Central memory CD4-positive, alpha-beta T cell (primary cell): ENCODE measurements around the gene ZNHIT1.

ENCODE experiments used
- DNase-seq: peaks from one replicate; pipeline ENCODE4 v3.0.0; 2022

Gene ZNHIT1

GRCh38 chr7:101220295-101220694 lies 2.3 kb downstream of the ZNHIT1 start:
- DNase-seq: no peak

DNA sequence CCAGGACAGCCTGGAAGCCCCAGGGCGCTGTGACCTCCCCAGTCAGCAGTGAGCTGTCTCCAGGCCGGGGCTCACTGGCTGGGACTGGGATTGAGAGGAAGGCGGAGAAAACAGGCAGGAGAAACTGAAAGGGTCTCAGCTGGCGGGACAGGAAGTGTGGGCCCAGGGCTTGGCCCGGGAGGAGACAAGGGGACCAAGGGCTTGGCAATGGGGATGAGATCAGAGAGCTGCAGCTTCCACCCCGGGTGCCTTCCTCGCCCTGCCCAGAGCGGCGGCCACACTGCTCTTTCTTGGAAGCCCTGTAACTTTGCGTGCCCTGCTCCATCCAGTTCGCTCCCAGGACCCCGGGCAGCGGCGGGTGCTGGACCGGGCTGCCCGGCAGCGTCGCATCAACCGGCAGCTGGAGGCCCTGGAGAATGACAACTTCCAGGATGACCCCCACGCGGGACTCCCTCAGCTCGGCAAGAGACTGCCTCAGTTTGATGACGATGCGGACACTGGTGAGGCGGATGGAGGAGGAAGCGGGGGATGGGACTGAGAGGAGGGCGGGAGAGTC lies 4.4 kb downstream of the ZNHIT1 start:
- no peak for DNase-seq

GRCh38 chr7:101223528-101223927 lies 5.6 kb downstream of the ZNHIT1 start:
- DNase-seq: no peak

GRCh38 chr7:101225650-101226049 lies 7.7 kb downstream of the ZNHIT1 start:
- no peak for DNase-seq

DNA sequence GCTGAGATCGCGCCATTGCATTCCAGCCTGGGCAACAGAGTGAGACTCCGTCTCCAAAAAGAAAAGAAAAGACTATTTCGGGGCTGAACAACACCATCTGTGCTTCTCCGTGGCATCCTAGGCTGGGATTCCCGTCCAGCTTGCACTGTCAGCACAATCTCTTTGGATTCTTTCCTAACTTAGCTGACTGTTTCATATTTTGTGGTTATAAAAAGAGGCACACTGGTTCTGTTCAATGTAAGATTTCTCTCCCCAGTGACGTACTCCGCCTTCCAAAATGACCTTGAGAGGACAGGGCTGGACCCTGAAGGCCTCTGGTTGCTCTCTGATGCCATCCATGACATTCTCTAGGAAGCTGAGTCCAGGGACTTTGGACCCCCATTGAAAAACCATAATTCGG lies 8.8 kb downstream of the ZNHIT1 start:
- DNase-seq: no peak

GRCh38 chr7:101231644-101232043 lies 13.7 kb downstream of the ZNHIT1 start:
- DNase-seq: no peak

- no peak for DNase-seq
Observed at GRCh38 chr7:101232141-101232850, 14.3 kb downstream of the ZNHIT1 start.

- no peak for DNase-seq
Observed at GRCh38 chr7:101233907-101234547, 16.1 kb downstream of the ZNHIT1 start.

DNA sequence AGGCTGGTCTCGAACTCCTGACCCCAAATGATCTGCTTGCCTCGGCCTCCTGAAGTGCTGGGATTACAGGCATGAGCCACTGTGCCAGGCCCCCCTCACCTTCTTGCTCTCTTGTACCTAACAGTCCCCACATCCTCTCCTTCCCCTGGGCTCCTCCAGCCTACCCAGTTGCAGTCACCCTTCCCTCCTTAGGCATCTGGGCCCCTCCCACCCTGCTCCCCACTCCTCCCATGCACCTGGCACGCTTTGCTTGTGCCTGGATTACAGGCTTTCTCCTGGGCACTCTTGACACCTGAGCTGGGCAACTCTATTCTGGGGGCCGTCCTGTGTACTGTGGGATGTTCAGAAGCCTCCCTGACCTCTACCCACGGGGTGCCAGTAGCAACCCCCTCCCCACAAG lies 16.7 kb downstream of the ZNHIT1 start:
- no peak for DNase-seq

DNA sequence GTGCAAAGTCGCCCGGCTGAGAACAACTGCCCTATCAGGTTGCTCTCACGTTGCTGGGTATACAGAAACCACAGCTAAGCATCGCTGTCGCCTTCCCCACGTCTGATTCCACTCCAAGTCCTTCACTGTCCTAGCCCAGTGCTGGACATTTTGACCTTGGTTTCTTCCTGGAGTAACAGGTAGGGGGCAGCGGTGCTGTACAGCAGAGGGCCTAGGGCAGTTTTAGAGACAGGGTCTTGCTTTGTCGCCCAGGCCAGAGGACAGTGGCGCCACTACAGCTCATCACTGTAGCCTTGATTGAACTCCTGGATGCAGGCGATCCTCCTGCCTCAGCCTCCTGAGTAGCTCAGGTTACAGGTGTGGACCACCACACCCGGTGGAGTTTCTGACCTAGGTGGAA lies 17.1 kb downstream of the ZNHIT1 start:
- DNase-seq: no peak

GRCh38 chr7:101235522-101235921 lies 17.6 kb downstream of the ZNHIT1 start:
- DNase-seq: no peak

DNA sequence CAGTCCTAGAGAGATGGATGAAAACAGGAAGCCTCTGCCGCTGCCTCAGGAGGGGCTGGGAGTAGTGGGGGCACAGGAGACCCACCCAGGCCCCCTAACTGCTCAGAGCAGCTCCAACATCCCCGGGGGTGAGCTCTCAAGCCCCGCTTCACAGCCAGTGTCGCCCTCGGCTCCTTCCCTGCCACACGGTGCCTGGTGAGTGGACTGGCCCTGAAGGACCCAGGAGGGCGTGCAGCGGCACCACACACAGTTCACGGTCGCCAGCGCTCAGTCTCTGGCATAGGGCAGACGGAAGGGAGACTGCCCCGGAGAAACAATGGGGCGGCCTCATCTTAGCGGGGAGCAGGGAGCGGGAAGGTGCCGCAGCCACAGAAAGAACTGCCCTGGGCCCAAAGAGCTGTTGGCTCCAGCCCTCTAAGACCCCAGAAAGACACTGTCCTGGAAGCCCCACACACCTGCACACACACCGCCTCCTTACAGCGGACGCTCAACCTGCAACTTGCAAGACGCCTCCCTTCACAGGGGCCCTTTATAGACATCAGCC lies 18.4 kb downstream of the ZNHIT1 start:
- DNase-seq: no peak

- DNase-seq: no peak
Observed at GRCh38 chr7:101237206-101238067, 19.5 kb downstream of the ZNHIT1 start, which contains the start of gene CLDN15. Gene CLDN15, minus strand, starts transcription at chr7:101237802. Its CDS starts 221 bp downstream, at chr7:101237581.

GRCh38 chr7:101238226-101239182 lies 20.5 kb downstream of the ZNHIT1 start:
- DNase-seq: no peak

- DNase-seq: no peak
Observed at GRCh38 chr7:101239191-101239950, 21.4 kb downstream of the ZNHIT1 start.

DNA sequence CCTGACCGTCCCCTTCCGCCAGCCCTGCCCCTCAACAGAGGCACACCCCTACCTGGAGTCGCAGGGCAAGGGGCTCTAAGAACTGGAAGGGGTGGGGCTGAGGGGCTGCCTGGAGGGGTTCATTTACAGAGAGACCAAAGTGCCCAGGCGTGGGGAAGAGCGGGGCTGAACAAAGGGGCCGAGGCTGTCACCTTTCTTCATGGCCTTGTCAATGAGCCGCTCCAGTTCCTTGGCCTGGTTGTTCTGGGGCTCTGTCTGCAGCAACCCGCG lies 21.9 kb downstream of the ZNHIT1 start:
- DNase-seq: no peak

GRCh38 chr7:101240226-101241014 lies 22.5 kb downstream of the ZNHIT1 start:
- no peak for DNase-seq

DNA sequence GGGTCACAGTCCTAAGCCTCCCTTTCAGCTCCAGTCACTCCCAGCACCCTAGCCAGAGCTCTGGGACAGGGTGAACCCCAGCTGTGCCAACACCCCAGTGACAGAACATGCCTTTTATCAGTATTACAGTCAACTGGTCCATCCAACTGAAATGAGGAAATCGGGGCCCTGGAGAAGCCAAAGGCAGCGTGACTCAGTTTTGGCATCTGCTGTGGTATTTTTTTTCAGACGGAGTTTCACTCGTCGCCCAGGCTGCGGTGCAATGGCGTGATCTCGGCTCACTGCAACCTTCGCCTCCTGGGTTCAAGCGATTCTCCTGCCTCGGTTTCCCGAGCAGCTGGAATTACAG lies 23.0 kb downstream of the ZNHIT1 start:
- no peak for DNase-seq

- DNase-seq: no peak
Observed at GRCh38 chr7:101241443-101242349, 23.7 kb downstream of the ZNHIT1 start.
